ENCODE results near the gene C2CD2L. TPM values are rescaled to one million over a fixed set of nuclear protein-coding genes. Genes with fewer than 3 reads are reported as not detected.

The C2CD2L gene
- total and polyA plus RNA-seq, 2 donors from 2014 or later: 16.0 to 17.7 TPM

DNA sequence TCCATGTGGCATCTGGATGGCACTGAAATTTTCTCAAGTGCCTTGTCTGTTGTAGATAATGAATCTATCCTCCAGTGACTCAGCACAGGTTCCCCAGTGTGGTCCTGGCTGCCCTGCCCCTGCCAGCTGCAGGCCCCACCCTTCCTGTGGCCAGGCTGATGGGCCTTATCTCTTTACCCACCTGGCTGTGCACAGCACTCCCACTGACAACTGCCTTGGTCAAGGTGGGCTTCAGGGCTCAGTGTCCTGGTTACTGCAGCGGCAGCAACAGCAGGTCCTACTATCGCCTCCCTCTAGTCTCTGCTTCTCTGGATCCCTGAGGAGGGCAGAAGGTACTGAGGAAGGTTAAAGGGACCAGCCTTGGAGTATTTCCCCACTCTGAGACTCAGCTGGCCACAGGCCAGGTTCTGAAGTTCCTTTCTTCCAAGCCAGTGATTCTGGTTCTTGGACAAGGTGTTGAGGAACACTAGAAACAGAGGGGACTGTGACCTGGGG lies 19.4 kb upstream of the C2CD2L start:
- Histone ChIP-seq H3K27ac (ENCODE audit: low read depth in 2 of 2, low read length in 2 of 2) (no peak overlapping the region), H3K9ac (ENCODE audit: low read length in 3 of 3) (no peak overlapping the region), H3K36me3 (ENCODE audit: control insufficient read depth in 2 of 3, insufficient read depth in 3 of 3, low read length in 3 of 3) (peaks cover 0 to 9% (median 2%) of the 10 kb centered on the region in 3 donors), H3K4me1 (ENCODE audit: control insufficient read depth in 2 of 3, insufficient read depth in 2 of 3, low read depth in 1 of 3, low read length in 3 of 3) (peaks cover 0 to 14% (median 3%) of the 10 kb centered on the region in 3 donors), H3K27me3 (ENCODE audit: control insufficient read depth, insufficient read depth, low read length) (no peaks in the 10 kb centered on the region), H3K9me3 (ENCODE audit: control insufficient read depth in 2 of 3, insufficient read depth in 1 of 3, low read length in 3 of 3) (no peaks in the 10 kb centered on the region), H3K4me3 (ENCODE audit: low read length in 3 of 3) (no peak overlapping the region)
- intact Hi-C loops (cut with DNase I): no loop called here
- TF ChIP-seq, protein P1, sequence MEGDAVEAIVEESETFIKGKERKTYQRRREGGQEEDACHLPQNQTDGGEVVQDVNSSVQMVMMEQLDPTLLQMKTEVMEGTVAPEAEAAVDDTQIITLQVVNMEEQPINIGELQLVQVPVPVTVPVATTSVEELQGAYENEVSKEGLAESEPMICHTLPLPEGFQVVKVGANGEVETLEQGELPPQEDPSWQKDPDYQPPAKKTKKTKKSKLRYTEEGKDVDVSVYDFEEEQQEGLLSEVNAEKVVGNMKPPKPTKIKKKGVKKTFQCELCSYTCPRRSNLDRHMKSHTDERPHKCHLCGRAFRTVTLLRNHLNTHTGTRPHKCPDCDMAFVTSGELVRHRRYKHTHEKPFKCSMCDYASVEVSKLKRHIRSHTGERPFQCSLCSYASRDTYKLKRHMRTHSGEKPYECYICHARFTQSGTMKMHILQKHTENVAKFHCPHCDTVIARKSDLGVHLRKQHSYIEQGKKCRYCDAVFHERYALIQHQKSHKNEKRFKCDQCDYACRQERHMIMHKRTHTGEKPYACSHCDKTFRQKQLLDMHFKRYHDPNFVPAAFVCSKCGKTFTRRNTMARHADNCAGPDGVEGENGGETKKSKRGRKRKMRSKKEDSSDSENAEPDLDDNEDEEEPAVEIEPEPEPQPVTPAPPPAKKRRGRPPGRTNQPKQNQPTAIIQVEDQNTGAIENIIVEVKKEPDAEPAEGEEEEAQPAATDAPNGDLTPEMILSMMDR (IDR thresholded peaks at IDR 0.05; ENCODE audit: borderline replicate concordance, extremely low read depth, insufficient read depth): no peak
- FAIRE-seq (no peak), DNase-seq (no peak)

DNA sequence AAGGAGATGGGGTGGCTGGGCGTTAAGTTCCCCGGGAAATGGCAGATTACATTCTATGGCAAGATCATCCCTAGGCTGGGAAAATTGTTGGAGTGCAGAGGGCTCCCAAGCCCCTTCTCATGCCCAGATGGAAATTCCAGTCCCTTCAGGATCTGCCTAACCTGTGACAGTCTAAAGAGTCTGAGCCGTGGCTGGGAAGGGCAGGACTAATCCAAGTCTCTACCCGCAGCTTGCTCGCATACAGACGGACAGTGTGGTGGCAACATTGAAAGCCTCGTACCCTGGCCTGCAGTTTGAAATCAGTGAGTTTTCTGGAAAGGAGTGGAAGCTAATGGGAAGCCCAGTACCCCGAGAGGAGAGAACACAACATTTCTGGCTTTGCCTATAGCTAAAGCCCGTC lies 18.7 kb upstream of the C2CD2L start:
- TF ChIP-seq, protein P1 (IDR thresholded peaks at IDR 0.05; ENCODE audit: borderline replicate concordance, extremely low read depth, insufficient read depth): no peak
- FAIRE-seq (no peak), DNase-seq (no peak)
- intact Hi-C loops (cut with DNase I): no loop called here
- Histone ChIP-seq H3K36me3 (ENCODE audit: control insufficient read depth in 2 of 3, insufficient read depth in 3 of 3, low read length in 3 of 3) (peaks cover 0 to 10% (median 2%) of the 10 kb centered on the region in 3 donors), H3K4me1 (ENCODE audit: control insufficient read depth in 2 of 3, insufficient read depth in 2 of 3, low read depth in 1 of 3, low read length in 3 of 3) (peaks cover under 1 to 19% (median 3%) of the 10 kb centered on the region in 3 donors), H3K9ac (ENCODE audit: low read length in 3 of 3) (no peak overlapping the region), H3K4me3 (ENCODE audit: low read length in 3 of 3) (no peak overlapping the region), H3K27ac (ENCODE audit: low read depth in 2 of 2, low read length in 2 of 2) (no peak overlapping the region), H3K9me3 (ENCODE audit: control insufficient read depth in 2 of 3, insufficient read depth in 1 of 3, low read length in 3 of 3) (no peaks in the 10 kb centered on the region), H3K27me3 (ENCODE audit: control insufficient read depth, insufficient read depth, low read length) (no peaks in the 10 kb centered on the region)

DNA sequence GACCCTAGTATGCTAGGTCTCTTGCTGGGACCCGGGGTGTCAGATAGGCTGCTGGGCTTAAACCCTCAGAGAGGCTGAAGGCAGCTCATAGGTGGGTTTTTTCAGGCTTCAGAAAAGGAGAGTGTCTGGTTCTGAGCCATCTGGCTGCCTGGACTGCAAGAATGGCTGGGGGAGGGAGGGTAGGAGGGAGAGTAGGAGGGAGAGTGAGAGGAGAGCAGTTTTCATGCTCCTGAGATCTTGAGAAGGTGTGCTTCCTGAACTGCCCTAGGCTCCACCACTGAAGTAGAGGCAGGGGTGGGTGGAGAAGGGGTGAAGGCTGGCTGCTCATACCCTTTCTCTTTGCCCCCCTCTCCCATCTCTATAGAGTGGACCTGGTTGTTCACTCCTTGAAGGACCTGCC lies 17.8 kb upstream of the C2CD2L start:
- intact Hi-C loops (cut with DNase I): no loop called here
- no peak overlapping the region for H3K27ac ChIP-seq (ENCODE audit: low read depth in 2 of 2, low read length in 2 of 2)
- FAIRE-seq (no peak), DNase-seq (no peak)
- no peaks in the 10 kb centered on the region for H3K9me3 ChIP-seq (ENCODE audit: control insufficient read depth in 2 of 3, insufficient read depth in 1 of 3, low read length in 3 of 3)
- peaks cover 0 to 10% (median 2%) of the 10 kb centered on the region in 3 donors for H3K36me3 ChIP-seq (ENCODE audit: control insufficient read depth in 2 of 3, insufficient read depth in 3 of 3, low read length in 3 of 3)
- no peak overlapping the region for H3K9ac ChIP-seq (ENCODE audit: low read length in 3 of 3)
- H3K4me1 ChIP-seq (ENCODE audit: control insufficient read depth in 2 of 3, insufficient read depth in 2 of 3, low read depth in 1 of 3, low read length in 3 of 3): peaks cover 2 to 21% (median 3%) of the 10 kb centered on the region in 3 donors
- H3K27me3 ChIP-seq (ENCODE audit: control insufficient read depth, insufficient read depth, low read length): no peaks in the 10 kb centered on the region
- H3K4me3 ChIP-seq (ENCODE audit: low read length in 3 of 3): no peak overlapping the region
- TF ChIP-seq, protein P1 (IDR thresholded peaks at IDR 0.05; ENCODE audit: borderline replicate concordance, extremely low read depth, insufficient read depth): no peak

DNA sequence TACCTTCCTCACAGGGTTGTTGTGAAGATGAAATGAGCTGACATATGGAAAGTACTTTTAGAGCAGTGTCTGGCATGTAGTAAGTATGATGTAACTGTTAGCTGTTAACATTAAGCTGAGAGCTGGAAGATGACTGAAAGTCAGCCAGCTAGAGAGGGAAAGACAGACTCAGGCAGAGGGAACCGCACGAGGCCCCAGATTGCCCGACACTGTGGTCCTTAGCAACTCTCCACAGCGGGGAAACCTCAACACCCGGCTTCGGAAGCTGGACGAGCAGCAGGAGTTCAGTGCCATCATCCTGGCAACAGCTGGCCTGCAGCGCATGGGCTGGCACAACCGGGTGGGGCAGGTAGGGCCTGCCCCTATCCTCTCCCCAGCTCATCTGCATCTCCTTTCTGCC lies 16.0 kb upstream of the C2CD2L start:
- no peak for FAIRE-seq
- TF ChIP-seq, protein P1 (IDR thresholded peaks at IDR 0.05; ENCODE audit: borderline replicate concordance, extremely low read depth, insufficient read depth): no peak

More for the DNA sequence above, 16.0 kb upstream of the C2CD2L start:
- no peaks in the 10 kb centered on the region for H3K27me3 ChIP-seq (ENCODE audit: control insufficient read depth, insufficient read depth, low read length)
- no peak overlapping the region for H3K4me3 ChIP-seq (ENCODE audit: low read length in 3 of 3)
- H3K9ac ChIP-seq (ENCODE audit: low read length in 3 of 3): no peak overlapping the region
- DNase-seq: no peak
- peaks cover 0 to 10% (median 3%) of the 10 kb centered on the region in 3 donors for H3K4me1 ChIP-seq (ENCODE audit: control insufficient read depth in 2 of 3, insufficient read depth in 2 of 3, low read depth in 1 of 3, low read length in 3 of 3)
- peaks cover 0 to 10% (median 2%) of the 10 kb centered on the region in 3 donors for H3K36me3 ChIP-seq (ENCODE audit: control insufficient read depth in 2 of 3, insufficient read depth in 3 of 3, low read length in 3 of 3)
- intact Hi-C loops (cut with DNase I): no loop called here
- no peaks in the 10 kb centered on the region for H3K9me3 ChIP-seq (ENCODE audit: control insufficient read depth in 2 of 3, insufficient read depth in 1 of 3, low read length in 3 of 3)
- no peak overlapping the region for H3K27ac ChIP-seq (ENCODE audit: low read depth in 2 of 2, low read length in 2 of 2)

Measured in kidney (tissue), 14 donors.